ENCODE measurements around the gene VPS13D.
"Not testable (repeated sequence)": the region's sequence is repeated elsewhere in the genome, so short reads cannot be mapped to it uniquely, and the experiment has no call there.

VPS13D gene

GRCh38 chr1:12369258-12369657 is 139.4 kb downstream of the VPS13D start:
- DNase-seq (ENCODE audit: low spot score) = no peak

GRCh38 chr1:12370333-12370975 is 140.6 kb downstream of the VPS13D start:
- no peak for DNase-seq (ENCODE audit: low spot score)

- DNase-seq (ENCODE audit: low spot score) = no peak
Observed at GRCh38 chr1:12371053-12371452, 141.2 kb downstream of the VPS13D start.

GRCh38 chr1:12372180-12372579 is 142.3 kb downstream of the VPS13D start:
- DNase-seq (ENCODE audit: low spot score) = no peak

GRCh38 chr1:12372761-12373160 is 142.9 kb downstream of the VPS13D start:
- DNase-seq (ENCODE audit: low spot score) = no peak

- DNase-seq (ENCODE audit: low spot score) = no peak
Observed at GRCh38 chr1:12375133-12375829, 145.5 kb downstream of the VPS13D start.

- DNase-seq (ENCODE audit: low spot score) = no peak
Observed at GRCh38 chr1:12376236-12377045, 146.6 kb downstream of the VPS13D start.

GRCh38 chr1:12380326-12381249 is 150.8 kb downstream of the VPS13D start:
- no peak for DNase-seq (ENCODE audit: low spot score)

GRCh38 chr1:12383001-12383400 is 153.2 kb downstream of the VPS13D start:
- DNase-seq (ENCODE audit: low spot score) = no peak

- DNase-seq (ENCODE audit: low spot score) = no peak
Observed at GRCh38 chr1:12383786-12384185, 154.0 kb downstream of the VPS13D start.

GRCh38 chr1:12384836-12385456 is 155.1 kb downstream of the VPS13D start:
- no peak for DNase-seq (ENCODE audit: low spot score)

GRCh38 chr1:12386130-12386529 is 156.3 kb downstream of the VPS13D start:
- DNase-seq (ENCODE audit: low spot score) = no peak

GRCh38 chr1:12387641-12388040 is 157.8 kb downstream of the VPS13D start:
- DNase-seq (ENCODE audit: low spot score) = no peak

- not testable (repeated sequence) for DNase-seq (ENCODE audit: low spot score)
Observed at GRCh38 chr1:12390296-12390695, 160.5 kb downstream of the VPS13D start.

GRCh38 chr1:12397462-12398450 is 167.9 kb downstream of the VPS13D start:
- no peak for DNase-seq (ENCODE audit: low spot score)

GRCh38 chr1:12398479-12398878 is 168.6 kb downstream of the VPS13D start:
- no peak for DNase-seq (ENCODE audit: low spot score)

GRCh38 chr1:12400027-12400693 is 170.3 kb downstream of the VPS13D start:
- DNase-seq (ENCODE audit: low spot score) = no peak

GRCh38 chr1:12402159-12402673 is 172.4 kb downstream of the VPS13D start:
- no peak for DNase-seq (ENCODE audit: low spot score)

GRCh38 chr1:12402842-12403241 is 173.0 kb downstream of the VPS13D start:
- no peak for DNase-seq (ENCODE audit: low spot score)

Data from germinal center (tissue), 1 donor.